Stomach (tissue), 4 donors: Measurements from ENCODE around the gene CDCP2.

Experiments used
- CTCF ChIP-seq, 7 experiments: fragments of 450-650 bp in 4 of 7; fragments of 200-600 bp in 3 of 7; sonication (generic) in 3 of 7; IDR thresholded peaks; one replicate each; pipeline ENCODE4 v1.5.1; 2016 to 2019; ENCODE audit warnings: antibody characterized with exemption in 7 of 7, control low read depth in 2 of 7, mild to moderate bottlenecking in 1 of 7
- EP300 ChIP-seq: sonication (generic); formaldehyde crosslinking; IDR thresholded peaks from one replicate; pipeline ENCODE4 v1.6.1; 2017; ENCODE audit warnings: antibody characterized with exemption
- POLR2A ChIP-seq, 4 donors: fragments of 450-650 bp; IDR thresholded peaks; one replicate each; pipeline ENCODE4 v1.6.1; 2016; ENCODE audit warnings: antibody characterized with exemption in 4 of 4, control low read depth in 2 of 4, mild to moderate bottlenecking in 1 of 4, moderate library complexity in 1 of 4
- POLR2AphosphoS5 ChIP-seq, 3 donors: sonication (generic); formaldehyde crosslinking; IDR thresholded peaks; one replicate each; pipeline ENCODE4 v1.6.1; 2016; ENCODE audit warnings: antibody characterized with exemption in 3 of 3

- TF ChIP-seq POLR2A (IDR thresholded peaks at IDR 0.05): no peak
- TF ChIP-seq EP300: no peak
- no peak for TF ChIP-seq CTCF (IDR thresholded peaks at IDR 0.05)
- no peak for TF ChIP-seq POLR2AphosphoS5 (IDR thresholded peaks at IDR 0.05)
These were observed 44.6 kb downstream of the CDCP2 start for GRCh38 chr1:54108156-54108555.
